Nephron progenitor cell (in vitro differentiated cells): ENCODE data around the gene AVPR1A.

ENCODE experiments used
- DNase-seq: peaks from one replicate; pipeline ENCODE4 v3.0.0; 2021
- H3K27ac Mint-ChIP-seq: 2 replicates; pipeline ENCODE4 v1.8.0; 2021; ENCODE audit warnings: mild to moderate bottlenecking, moderate library complexity, mixed read lengths
- H3K27me3 Mint-ChIP-seq: 2 replicates; pipeline ENCODE4 v1.8.0; 2021; ENCODE audit warnings: mild to moderate bottlenecking, low read depth, mixed read lengths; ENCODE audit not compliant: poor library complexity
- H3K36me3 Mint-ChIP-seq: 2 replicates; pipeline ENCODE4 v1.8.0; 2021; ENCODE audit warnings: low read depth, mixed read lengths
- H3K4me1 Mint-ChIP-seq: 2 replicates; pipeline ENCODE4 v1.8.0; 2021; ENCODE audit warnings: mixed read lengths
- H3K4me3 Mint-ChIP-seq: 2 replicates; pipeline ENCODE4 v1.8.0; 2021; ENCODE audit warnings: mild to moderate bottlenecking, moderate library complexity, mixed read lengths
- H3K9me3 Mint-ChIP-seq: 2 replicates; pipeline ENCODE4 v1.8.0; 2021; ENCODE audit warnings: mild to moderate bottlenecking, moderate library complexity, mixed read lengths
- TF ChIP-seq, protein P1 (sequence below): fragments of 200-600 bp; sonication (generic); IDR thresholded peaks from 2 replicates; pipeline ENCODE4 v1.5.0; 2021; ENCODE audit warnings: antibody characterized with exemption

AVPR1A gene

GRCh38 chr12:63093084-63093483 is 57.9 kb downstream of the AVPR1A start:
- Mint-ChIP-seq H3K36me3 (no peaks in the 10 kb centered on the region), H3K4me1 (peaks cover 13% of the 10 kb centered on the region), H3K4me3 (no peak overlapping the region), H3K27me3 (no peaks in the 10 kb centered on the region), H3K9me3 (peaks cover 13% of the 10 kb centered on the region), H3K27ac (no peak overlapping the region)
- no peak for DNase-seq
- TF ChIP-seq, protein P1, sequence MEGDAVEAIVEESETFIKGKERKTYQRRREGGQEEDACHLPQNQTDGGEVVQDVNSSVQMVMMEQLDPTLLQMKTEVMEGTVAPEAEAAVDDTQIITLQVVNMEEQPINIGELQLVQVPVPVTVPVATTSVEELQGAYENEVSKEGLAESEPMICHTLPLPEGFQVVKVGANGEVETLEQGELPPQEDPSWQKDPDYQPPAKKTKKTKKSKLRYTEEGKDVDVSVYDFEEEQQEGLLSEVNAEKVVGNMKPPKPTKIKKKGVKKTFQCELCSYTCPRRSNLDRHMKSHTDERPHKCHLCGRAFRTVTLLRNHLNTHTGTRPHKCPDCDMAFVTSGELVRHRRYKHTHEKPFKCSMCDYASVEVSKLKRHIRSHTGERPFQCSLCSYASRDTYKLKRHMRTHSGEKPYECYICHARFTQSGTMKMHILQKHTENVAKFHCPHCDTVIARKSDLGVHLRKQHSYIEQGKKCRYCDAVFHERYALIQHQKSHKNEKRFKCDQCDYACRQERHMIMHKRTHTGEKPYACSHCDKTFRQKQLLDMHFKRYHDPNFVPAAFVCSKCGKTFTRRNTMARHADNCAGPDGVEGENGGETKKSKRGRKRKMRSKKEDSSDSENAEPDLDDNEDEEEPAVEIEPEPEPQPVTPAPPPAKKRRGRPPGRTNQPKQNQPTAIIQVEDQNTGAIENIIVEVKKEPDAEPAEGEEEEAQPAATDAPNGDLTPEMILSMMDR: no peak
